GM12878 (cell line): Measurements from ENCODE around the gene MTO1. TPM values are rescaled to one million over a fixed set of nuclear protein-coding genes. Genes with fewer than 3 reads are reported as not detected.

ENCODE experiments used
- ATAC-seq: fragments of 200-7000 bp; cut with Tn5 transposase; 3 replicates; pipeline ENCODE4 v1.9.1; 2020; ENCODE audit warnings: mild to moderate bottlenecking, moderate library complexity
- BruUV-seq: library from RNA; stranded (reverse); fragments of 400-500 nt; replicated peaks from 2 replicates; lab custom pipeline; 2021; lab: Mats Ljungman, UMichigan
- CTCF ChIA-PET: fragments of 300-600 bp; sonication (Branson Sonifier 250); formaldehyde crosslinking; extraction: SDS; loops from one replicate; lab custom pipeline; 2021; ENCODE audit warnings: inconsistent platforms; lab: Yijun Ruan, JAX
- POLR2A ChIA-PET: fragments of 350-600 bp; formaldehyde crosslinking; extraction: SDS; loops from one replicate; lab custom pipeline; 2021; ENCODE audit warnings: inconsistent platforms; lab: Charles Lee
- RAD21 ChIA-PET: fragments of 300-600 bp; sonication (Branson Sonifier 250); formaldehyde crosslinking; loops from one replicate; lab custom pipeline; 2023; ENCODE audit warnings: antibody characterized with exemption; ENCODE audit not compliant: unreplicated experiment; lab: Charles Lee
- SMC1A ChIA-PET: fragments of 300-600 bp; sonication (Branson Sonifier 250); formaldehyde crosslinking; loops from one replicate; lab custom pipeline; 2023; ENCODE audit not compliant: unreplicated experiment, uncharacterized antibody; lab: Charles Lee
- DNase-seq: peaks from one replicate; pipeline ENCODE4 v3.0.0-alpha.2; 2011; ENCODE audit warnings: low read depth, low spot score
- FAIRE-seq: peaks from 3 replicates; lab custom pipeline; 2011; peaks lifted over from hg19 to GRCh38; lab: Jason Lieb, UNC
- H2AFZ ChIP-seq: 2 replicates; pipeline ENCODE4 v1.6.0; 2011; ENCODE audit warnings: low read depth, low read length, control low read depth; ENCODE audit not compliant: control insufficient read depth
- H3K27ac ChIP-seq: 2 replicates; pipeline ENCODE4 v1.5.1; 2011; ENCODE audit warnings: control low read depth; ENCODE audit not compliant: control insufficient read depth, insufficient read depth
- H3K27me3 ChIP-seq, 2 experiments: replicated peaks in 1 of 2; 2 replicates each; pipeline versions ENCODE4 v1.6.0 to v1.6.1; 2011; ENCODE audit warnings: low read length in 1 of 2; ENCODE audit not compliant: control insufficient read depth in 2 of 2, insufficient read depth in 2 of 2
- H3K36me3 ChIP-seq, 2 experiments: 2 replicates each; pipeline ENCODE4 v1.5.1; 2011; ENCODE audit warnings: low read length in 1 of 2; ENCODE audit not compliant: control insufficient read depth in 2 of 2, insufficient read depth in 2 of 2
- H3K4me1 ChIP-seq: 2 replicates; pipeline ENCODE4 v1.6.1; 2011; ENCODE audit warnings: mild to moderate bottlenecking, low read length, moderate library complexity, mixed read lengths; ENCODE audit not compliant: control insufficient read depth, insufficient read depth
- H3K4me2 ChIP-seq: 2 replicates; pipeline ENCODE4 v1.6.0; 2011; ENCODE audit warnings: control low read depth; ENCODE audit not compliant: control insufficient read depth, insufficient read depth
- H3K4me3 ChIP-seq: fragments of 200-600 bp; sonication (generic); 2 replicates; pipeline ENCODE4 v1.5.1; 2016
- H3K79me2 ChIP-seq: 2 replicates; pipeline ENCODE4 v1.6.0; 2011; ENCODE audit warnings: low read length; ENCODE audit not compliant: control insufficient read depth, insufficient read depth
- H3K9ac ChIP-seq: 2 replicates; pipeline ENCODE4 v1.8.0; 2011; ENCODE audit warnings: low read length, control low read depth, mixed read lengths; ENCODE audit not compliant: control insufficient read depth, insufficient read depth
- H3K9me3 ChIP-seq: replicated peaks from 3 replicates; pipeline ENCODE4 v1.5.1; 2011; ENCODE audit warnings: mild to moderate bottlenecking, low read length; ENCODE audit not compliant: control insufficient read depth, insufficient read depth
- H4K20me1 ChIP-seq: 2 replicates; pipeline ENCODE4 v1.6.0; 2011; ENCODE audit not compliant: control insufficient read depth, insufficient read depth
- HDAC6 ChIP-seq: fragments of 200-600 bp; sonication (generic); IDR thresholded peaks from one replicate; pipeline ENCODE4 v1.8.0; 2017; ENCODE audit warnings: antibody characterized with exemption; ENCODE audit not compliant: unreplicated experiment
- IKZF2 ChIP-seq, 2 experiments: fragments of 450-650 bp; IDR thresholded peaks; 2 replicates each; pipeline ENCODE4 v1.6.1; 2017; ENCODE audit warnings: mild to moderate bottlenecking in 2 of 2, moderate library complexity in 2 of 2
- KLF5 ChIP-seq: fragments of 450-650 bp; IDR thresholded peaks from 2 replicates; pipeline ENCODE4 v1.6.1; 2014; ENCODE audit warnings: mild to moderate bottlenecking; ENCODE audit not compliant: partially characterized antibody
- RUNX3 ChIP-seq: IDR thresholded peaks from 2 replicates; pipeline ENCODE4 v1.6.1; 2012; ENCODE audit warnings: low read length, inconsistent platforms
- SREBF2 ChIP-seq: IDR thresholded peaks from 2 replicates; pipeline ENCODE4 v1.6.1; 2012; ENCODE audit warnings: mild to moderate bottlenecking, low read length
- STAT3 ChIP-seq: IDR thresholded peaks from 2 replicates; pipeline ENCODE4 v1.6.1; 2011; ENCODE audit warnings: low read depth, low read length, improper control_type of control experiment
- YY1 ChIP-seq: IDR thresholded peaks from 2 replicates; pipeline ENCODE4 v1.6.1; 2011; ENCODE audit warnings: low read depth, mild to moderate bottlenecking, low read length
- WGBS: methylation state at CpG from one replicate; pipeline ENCODE4 v1.1.6; 2016; ENCODE audit warnings: low lambda C conversion rate; ENCODE audit not compliant: insufficient replicate concordance, insufficient coverage; ENCODE audit errors: missing lambda C conversion rate; 5-methylcytosine and 5-hydroxymethylcytosine counted together
- in situ Hi-C: fragments of 300-500 bp; cut with MboI; formaldehyde crosslinking; loops from 9 replicates; pipeline ENCODE4 v1.14.3; 2018; ENCODE audit warnings: mixed read lengths
- intact Hi-C: fragments of 100-400 bp; cut with micrococcal nuclease; formaldehyde crosslinking; loops from one replicate; pipeline ENCODE4 v1.14.2; 2022; ENCODE audit not compliant: unreplicated experiment
- polyA plus RNA-seq, 11 experiments: library from polyadenylated mRNA; depleted of rRNA in 4 of 11; unstranded in 6 of 11; stranded (reverse) in 5 of 11; fragments of >200 nt; fragmentation: Nextera tagmentation in 4 of 11; fragmentation: Illumina TruSeq in 1 of 11; extraction: Ambion mirVana in 4 of 11; extraction: Trizol in 1 of 11; gene quantifications; 1 replicate in 1 of 11; 2 replicates in 10 of 11; pipeline versions ENCODE4 v1.2.1 to v1.2.3, GENCODE V29; 2011 to 2016; ENCODE audit warnings: inconsistent platforms in 2 of 11, missing spikeins in 2 of 11, low read depth in 1 of 11
- total RNA-seq, 4 experiments: library from RNA; depleted of rRNA in 3 of 4; stranded (reverse); fragments of >200 nt in 3 of 4; fragmentation: Illumina TruSeq in 1 of 4; extraction: Trizol in 1 of 4; gene quantifications; 2 replicates each; pipeline versions ENCODE4 v1.2.1 to v1.2.3, GENCODE V29; 2013 to 2021
- TF ChIP-seq, protein P1 (sequence below): fragments of 450-650 bp; IDR thresholded peaks from 2 replicates; pipeline ENCODE4 v1.6.1; 2017; ENCODE audit warnings: antibody characterized with exemption, mild to moderate bottlenecking, moderate library complexity
- TF ChIP-seq, protein P2 (sequence below): fragments of 450-650 bp; IDR thresholded peaks from 2 replicates; pipeline ENCODE4 v1.6.1; 2014; ENCODE audit warnings: mild to moderate bottlenecking

The MTO1 gene
- total and polyA plus RNA-seq, 10 of the 15 experiments (the other 5 are each of a cell fraction or from before 2014, with no cell fraction given): 24.8 to 53.6 (median 33.1) TPM

DNA sequence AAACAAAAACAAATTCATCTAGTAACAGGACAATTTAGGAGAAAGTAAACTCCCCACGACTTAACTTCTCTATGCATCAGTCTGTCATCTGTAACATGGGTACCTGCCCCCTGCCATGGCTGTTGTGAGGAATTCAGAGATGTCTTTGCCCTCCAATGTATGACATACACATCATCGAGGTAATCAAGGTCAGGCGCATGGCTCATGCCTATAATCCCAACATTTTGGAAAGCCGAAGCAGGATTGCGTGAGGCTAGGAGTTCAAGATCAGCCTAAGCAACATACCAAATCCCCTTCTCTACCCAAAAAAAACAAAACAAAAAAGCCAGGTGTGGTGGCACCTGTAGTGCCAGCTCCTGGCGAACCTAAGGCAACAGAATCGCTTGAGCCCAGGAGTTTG, 50.3 kb downstream of the MTO1 start (continued):
- TF ChIP-seq, protein P1, sequence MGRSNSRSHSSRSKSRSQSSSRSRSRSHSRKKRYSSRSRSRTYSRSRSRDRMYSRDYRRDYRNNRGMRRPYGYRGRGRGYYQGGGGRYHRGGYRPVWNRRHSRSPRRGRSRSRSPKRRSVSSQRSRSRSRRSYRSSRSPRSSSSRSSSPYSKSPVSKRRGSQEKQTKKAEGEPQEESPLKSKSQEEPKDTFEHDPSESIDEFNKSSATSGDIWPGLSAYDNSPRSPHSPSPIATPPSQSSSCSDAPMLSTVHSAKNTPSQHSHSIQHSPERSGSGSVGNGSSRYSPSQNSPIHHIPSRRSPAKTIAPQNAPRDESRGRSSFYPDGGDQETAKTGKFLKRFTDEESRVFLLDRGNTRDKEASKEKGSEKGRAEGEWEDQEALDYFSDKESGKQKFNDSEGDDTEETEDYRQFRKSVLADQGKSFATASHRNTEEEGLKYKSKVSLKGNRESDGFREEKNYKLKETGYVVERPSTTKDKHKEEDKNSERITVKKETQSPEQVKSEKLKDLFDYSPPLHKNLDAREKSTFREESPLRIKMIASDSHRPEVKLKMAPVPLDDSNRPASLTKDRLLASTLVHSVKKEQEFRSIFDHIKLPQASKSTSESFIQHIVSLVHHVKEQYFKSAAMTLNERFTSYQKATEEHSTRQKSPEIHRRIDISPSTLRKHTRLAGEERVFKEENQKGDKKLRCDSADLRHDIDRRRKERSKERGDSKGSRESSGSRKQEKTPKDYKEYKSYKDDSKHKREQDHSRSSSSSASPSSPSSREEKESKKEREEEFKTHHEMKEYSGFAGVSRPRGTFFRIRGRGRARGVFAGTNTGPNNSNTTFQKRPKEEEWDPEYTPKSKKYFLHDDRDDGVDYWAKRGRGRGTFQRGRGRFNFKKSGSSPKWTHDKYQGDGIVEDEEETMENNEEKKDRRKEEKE: no peak
- TF ChIP-seq YY1 (no peak), IKZF2 (IDR thresholded peaks at IDR 0.05) (no peak), SREBF2 (no peak), RUNX3 (no peak), STAT3 (no peak)
- TF ChIP-seq, protein P2, sequence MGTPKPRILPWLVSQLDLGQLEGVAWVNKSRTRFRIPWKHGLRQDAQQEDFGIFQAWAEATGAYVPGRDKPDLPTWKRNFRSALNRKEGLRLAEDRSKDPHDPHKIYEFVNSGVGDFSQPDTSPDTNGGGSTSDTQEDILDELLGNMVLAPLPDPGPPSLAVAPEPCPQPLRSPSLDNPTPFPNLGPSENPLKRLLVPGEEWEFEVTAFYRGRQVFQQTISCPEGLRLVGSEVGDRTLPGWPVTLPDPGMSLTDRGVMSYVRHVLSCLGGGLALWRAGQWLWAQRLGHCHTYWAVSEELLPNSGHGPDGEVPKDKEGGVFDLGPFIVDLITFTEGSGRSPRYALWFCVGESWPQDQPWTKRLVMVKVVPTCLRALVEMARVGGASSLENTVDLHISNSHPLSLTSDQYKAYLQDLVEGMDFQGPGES: no peak

DNA sequence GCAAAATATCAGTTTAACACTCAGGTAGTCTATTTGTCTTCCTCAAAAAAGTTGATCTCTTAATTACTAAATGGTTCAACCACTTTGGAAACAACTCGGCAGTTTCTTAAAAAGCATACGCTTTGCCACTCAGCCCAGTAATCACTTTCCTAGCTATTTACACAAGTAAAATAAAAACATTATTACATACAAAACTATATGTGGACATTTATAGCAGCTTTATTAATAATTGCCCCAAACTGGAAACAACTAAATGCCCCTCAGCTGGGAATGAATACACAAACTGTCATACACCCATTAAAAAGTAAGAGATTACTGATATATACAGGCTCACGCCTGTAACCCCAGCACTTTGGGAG, 51.9 kb downstream of the MTO1 start:
- H3K9ac ChIP-seq: no peak overlapping the region
- in situ Hi-C loops (loop anchor here (25.0 kb wide), 1 partner anchor 99 kb away; no protein-coding TSS in a partner anchor), intact Hi-C loops (no loop called here)
- no peak overlapping the region for H2AFZ ChIP-seq
- peaks cover 17% of the 10 kb centered on the region for H3K4me1 ChIP-seq
- DNase-seq (no peak), ATAC-seq (no peak), FAIRE-seq (no peak)
- ChIA-PET CTCF (interaction anchor here (0.6 to 5.6 kb wide), 13 partner anchors 8 to 219 kb away, joined by 3 to 127 read pairs (median 4); partner anchors contain the start of gene MTO1), SMC1A (interaction anchor here (0.8 to 5.2 kb wide), 21 partner anchors 8 to 140 kb away, joined by 3 to 50 read pairs (median 5); partner anchors contain the start of genes CGAS, MTO1 and SLC17A5), POLR2A (interaction anchor here (0.9 to 3.2 kb wide), 9 partner anchors 8 to 140 kb away, joined by 3 to 17 read pairs (median 5); partner anchors contain the start of gene MTO1), RAD21 (interaction anchor here (1.0 to 5.4 kb wide), 9 partner anchors 8 to 139 kb away, joined by 3 to 51 read pairs (median 4); partner anchors contain the start of gene CGAS)
- WGBS: 28% methylated on average over 3 of the region's 3 CpGs
- H3K79me2 ChIP-seq: peaks cover 21% of the 10 kb centered on the region
- H3K4me3 ChIP-seq: no peak overlapping the region
- H4K20me1 ChIP-seq: peaks cover 3% of the 10 kb centered on the region; the same call in 1 of the 2 replicates
- H3K27me3 ChIP-seq: no peaks in the 10 kb centered on the region
- H3K9me3 ChIP-seq: no peaks in the 10 kb centered on the region
- H3K4me2 ChIP-seq: no peak overlapping the region
- H3K36me3 ChIP-seq: peaks cover 3 to 19% of the 10 kb centered on the region in 2 experiments
- no TSS peak for BruUV-seq
- TF ChIP-seq HDAC6: peak; percentile 21
- no peak for TF ChIP-seq KLF5
- H3K27ac ChIP-seq: no peak overlapping the region
